Endothelial cell of umbilical vein (primary cell): ENCODE measurements around the gene BEAN1. TPM values are rescaled to one million over a fixed set of nuclear protein-coding genes. Genes with fewer than 3 reads are reported as not detected.

Experiments
- BruUV-seq: library from RNA; stranded (reverse); fragments of 400-500 nt; replicated peaks from 2 replicates; lab custom pipeline; 2021; lab: Mats Ljungman, UMichigan
- CTCF ChIA-PET: fragments of 300-600, 350-600 bp; sonication (Branson Sonifier 250); formaldehyde crosslinking; loops from one replicate; lab custom pipeline; 2021; ENCODE audit warnings: antibody characterized with exemption, inconsistent platforms; lab: Charles Lee
- POLR2A ChIA-PET: fragments of 300-600, 350-600 bp; sonication (Branson Sonifier 250); formaldehyde crosslinking; loops from one replicate; lab custom pipeline; 2021; ENCODE audit warnings: antibody characterized with exemption, inconsistent platforms; lab: Charles Lee
- DNase-seq: peaks from one replicate; pipeline ENCODE4 v3.0.0-alpha.2; 2011; ENCODE audit warnings: low read depth, low spot score
- FAIRE-seq: peaks from 2 replicates; lab custom pipeline; 2011; peaks lifted over from hg19 to GRCh38; lab: Jason Lieb, UNC
- H2AFZ ChIP-seq: 2 replicates; pipeline ENCODE4 v1.6.0; 2012; ENCODE audit warnings: low read depth, low read length, control low read depth, inconsistent platforms
- H3K27ac ChIP-seq: 2 replicates; pipeline ENCODE4 v1.5.1; 2011; ENCODE audit warnings: low read depth, mild to moderate bottlenecking, control low read depth, low read length, moderate library complexity; ENCODE audit not compliant: insufficient read depth
- H3K27me3 ChIP-seq, 2 experiments: 2 replicates each; pipeline versions ENCODE4 v1.6.0 to v1.6.1; 2011; ENCODE audit warnings: low read length in 2 of 2, mixed read lengths in 1 of 2; ENCODE audit not compliant: control insufficient read depth in 2 of 2, insufficient read depth in 2 of 2
- H3K36me3 ChIP-seq, 2 experiments: 2 replicates in 1 of 2; 3 replicates in 1 of 2; pipeline ENCODE4 v1.5.1; 2011; ENCODE audit warnings: low read length in 2 of 2, mild to moderate bottlenecking in 1 of 2, moderate library complexity in 1 of 2; ENCODE audit not compliant: control insufficient read depth in 2 of 2, insufficient read depth in 2 of 2; ENCODE audit errors: extremely low read depth in 1 of 2
- H3K4me1 ChIP-seq: 3 replicates; pipeline ENCODE4 v1.5.1; 2011; ENCODE audit warnings: mild to moderate bottlenecking, low read length; ENCODE audit not compliant: control insufficient read depth, insufficient read depth; ENCODE audit errors: extremely low read depth
- H3K4me2 ChIP-seq: 2 replicates; pipeline ENCODE4 v1.6.1; 2011; ENCODE audit warnings: low read length, control low read depth, mixed read lengths; ENCODE audit not compliant: insufficient read depth
- H3K4me3 ChIP-seq, 3 experiments: fragments of 200-600 bp in 1 of 3; sonication (generic), shearing (Covaris generic) in 1 of 3; replicated peaks in 1 of 3; 2 replicates each; pipeline ENCODE4 v1.5.1; 2011 to 2016; ENCODE audit warnings: control low read depth in 3 of 3, low read length in 3 of 3, mild to moderate bottlenecking in 2 of 3, inconsistent platforms in 1 of 3, low read depth in 1 of 3, moderate library complexity in 1 of 3; ENCODE audit not compliant: insufficient read depth in 1 of 3
- H3K79me2 ChIP-seq: 2 replicates; pipeline ENCODE4 v1.6.0; 2012; ENCODE audit warnings: low read length, inconsistent platforms; ENCODE audit not compliant: control insufficient read depth, insufficient read depth
- H3K9ac ChIP-seq: replicated peaks from 2 replicates; pipeline ENCODE3; 2011; ENCODE audit warnings: low read length, control low read depth; ENCODE audit not compliant: insufficient read depth; ENCODE audit errors: extremely low read depth
- H3K9me1 ChIP-seq: replicated peaks from 3 replicates; pipeline ENCODE4 v1.6.0; 2011; ENCODE audit warnings: mild to moderate bottlenecking, low read length; ENCODE audit not compliant: control insufficient read depth, insufficient read depth; ENCODE audit errors: extremely low read depth
- H3K9me3 ChIP-seq: replicated peaks from 2 replicates; pipeline ENCODE4 v1.5.1; 2012; ENCODE audit warnings: low read length, inconsistent platforms; ENCODE audit not compliant: control insufficient read depth, insufficient read depth
- H4K20me1 ChIP-seq: replicated peaks from 2 replicates; pipeline ENCODE3; 2011; ENCODE audit warnings: mild to moderate bottlenecking, low read length; ENCODE audit not compliant: control insufficient read depth, insufficient read depth; ENCODE audit errors: extremely low read depth
- EZH2 ChIP-seq: IDR thresholded peaks from 2 replicates; pipeline ENCODE4 v1.6.1; 2012; ENCODE audit warnings: borderline replicate concordance, low read depth, mild to moderate bottlenecking, moderate library complexity, low read length, inconsistent platforms; ENCODE audit not compliant: severe bottlenecking
- FOS ChIP-seq: IDR thresholded peaks from 2 replicates; pipeline ENCODE4 v1.6.1; 2011; ENCODE audit warnings: mild to moderate bottlenecking, low read length, moderate library complexity, borderline replicate concordance; ENCODE audit not compliant: insufficient read depth
- GATA2 ChIP-seq: IDR thresholded peaks from 2 replicates; pipeline ENCODE4 v1.7.0; 2011; ENCODE audit warnings: low read depth, mild to moderate bottlenecking, moderate library complexity, mixed read lengths, low read length; ENCODE audit not compliant: insufficient read length, insufficient read depth
- JUN ChIP-seq: IDR thresholded peaks from 2 replicates; pipeline ENCODE4 v1.6.1; 2011; ENCODE audit warnings: borderline replicate concordance, low read depth; ENCODE audit not compliant: insufficient read length, insufficient read depth
- MAX ChIP-seq: IDR thresholded peaks from 2 replicates; pipeline ENCODE4 v1.6.1; 2011; ENCODE audit not compliant: insufficient read depth, insufficient read length
- MYC ChIP-seq: IDR thresholded peaks from one replicate; pipeline ENCODE4 v1.6.1; 2011; ENCODE audit warnings: mild to moderate bottlenecking, low read depth, low read length
- POLR2A ChIP-seq: IDR thresholded peaks from 2 replicates; pipeline ENCODE4 v1.6.1; 2012; ENCODE audit warnings: low read depth, mild to moderate bottlenecking, control low read depth, low read length
- POLR2AphosphoS5 ChIP-seq: IDR thresholded peaks from 2 replicates; pipeline ENCODE4 v1.6.1; 2012; ENCODE audit warnings: low read depth, mild to moderate bottlenecking, control low read depth, low read length, moderate library complexity; ENCODE audit not compliant: insufficient read depth
- dilution Hi-C: fragments of 300-500 bp; cut with MboI; formaldehyde crosslinking; loops from one replicate; pipeline ENCODE4 v1.15.0; 2019; ENCODE audit warnings: low sequenced_read_pairs; ENCODE audit not compliant: extremely low pct_ligation_motif_present
- intact Hi-C: fragments of 100-400 bp; cut with micrococcal nuclease; formaldehyde crosslinking; loops from one replicate; pipeline ENCODE4 v1.10.0; 2022
- polyA plus RNA-seq, 4 experiments: library from polyadenylated mRNA; depleted of rRNA in 3 of 4; stranded (reverse) in 3 of 4; unstranded in 1 of 4; fragments of >200 nt; gene quantifications; 2 replicates each; pipeline versions ENCODE4 v1.2.1 to v1.2.3, GENCODE V29; 2011 to 2012; ENCODE audit warnings: missing spikeins in 1 of 4
- total RNA-seq: library from RNA; stranded (reverse); gene quantifications from 2 replicates; pipeline ENCODE4 v1.2.3, GENCODE V29; 2021
- TF ChIP-seq, protein P1 (sequence below), 2 donors: IDR thresholded peaks; 1 replicate in 1 of 2; 2 replicates in 1 of 2; pipeline ENCODE4 v1.5.1; 2011; ENCODE audit warnings: low read length in 2 of 2, mild to moderate bottlenecking in 2 of 2, moderate library complexity in 2 of 2, control low read depth in 1 of 2, inconsistent platforms in 1 of 2, low read depth in 1 of 2; ENCODE audit not compliant: insufficient read depth in 1 of 2; ENCODE audit errors: extremely low read depth in 1 of 2

The BEAN1 gene
- total and polyA plus RNA-seq, 2 donors (not counting 3 experiments of a cell fraction or from before 2014, with no cell fraction given) = not detected

GRCh38 chr16:66432429-66432828 lies 5.3 kb downstream of the BEAN1 start:
- TF ChIP-seq MYC (no peak), GATA2 (no peak), FOS (no peak), POLR2A (no peak), JUN (no peak), MAX (no peak), EZH2 (no peak), POLR2AphosphoS5 (no peak)
- TF ChIP-seq, protein P1, sequence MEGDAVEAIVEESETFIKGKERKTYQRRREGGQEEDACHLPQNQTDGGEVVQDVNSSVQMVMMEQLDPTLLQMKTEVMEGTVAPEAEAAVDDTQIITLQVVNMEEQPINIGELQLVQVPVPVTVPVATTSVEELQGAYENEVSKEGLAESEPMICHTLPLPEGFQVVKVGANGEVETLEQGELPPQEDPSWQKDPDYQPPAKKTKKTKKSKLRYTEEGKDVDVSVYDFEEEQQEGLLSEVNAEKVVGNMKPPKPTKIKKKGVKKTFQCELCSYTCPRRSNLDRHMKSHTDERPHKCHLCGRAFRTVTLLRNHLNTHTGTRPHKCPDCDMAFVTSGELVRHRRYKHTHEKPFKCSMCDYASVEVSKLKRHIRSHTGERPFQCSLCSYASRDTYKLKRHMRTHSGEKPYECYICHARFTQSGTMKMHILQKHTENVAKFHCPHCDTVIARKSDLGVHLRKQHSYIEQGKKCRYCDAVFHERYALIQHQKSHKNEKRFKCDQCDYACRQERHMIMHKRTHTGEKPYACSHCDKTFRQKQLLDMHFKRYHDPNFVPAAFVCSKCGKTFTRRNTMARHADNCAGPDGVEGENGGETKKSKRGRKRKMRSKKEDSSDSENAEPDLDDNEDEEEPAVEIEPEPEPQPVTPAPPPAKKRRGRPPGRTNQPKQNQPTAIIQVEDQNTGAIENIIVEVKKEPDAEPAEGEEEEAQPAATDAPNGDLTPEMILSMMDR (IDR thresholded peaks at IDR 0.05; ENCODE audit: extremely low read depth in 1 of 2, insufficient read depth in 1 of 2, low read depth in 1 of 2, low read length in 2 of 2) = no peak
- Histone ChIP-seq H3K4me3 (no peak overlapping the region), H3K4me2 (no peak overlapping the region), H2AFZ (no peak overlapping the region), H3K9me1 (no peaks in the 10 kb centered on the region), H3K9me3 (no peaks in the 10 kb centered on the region), H3K27ac (no peak overlapping the region), H4K20me1 (no peaks in the 10 kb centered on the region), H3K36me3 (no peaks in the 10 kb centered on the region), H3K27me3 (peaks cover 38 to 50% of the 10 kb centered on the region in 2 experiments), H3K79me2 (no peaks in the 10 kb centered on the region), H3K4me1 (peaks cover 2% of the 10 kb centered on the region), H3K9ac (no peak overlapping the region)
- dilution Hi-C loops (no loop called here), intact Hi-C loops (no loop called here)
- CTCF ChIA-PET = interaction anchor here (1.8 kb wide), 1 partner anchor 26 kb away, joined by 7 read pairs; no protein-coding TSS in a partner anchor
- no peak for FAIRE-seq
- BruUV-seq = no TSS peak
- POLR2A ChIA-PET = no interaction called here
- no peak for DNase-seq
